Skeletal muscle tissue (tissue), 4 donors: ENCODE data around the gene CXADR. TPM values are rescaled to one million over a fixed set of nuclear protein-coding genes. Genes with fewer than 3 reads are reported as not detected.
A peak's percentile ranks its signal among the peaks of the same experiment; 100 is the strongest.
"Not testable (repeated sequence)": the region's sequence is repeated elsewhere in the genome, so short reads cannot be mapped to it uniquely, and the experiment has no call there.

Source experiments
- H3K27ac ChIP-seq: one replicate; pipeline ENCODE4 v1.7.0; 2013; ENCODE audit warnings: mild to moderate bottlenecking, low read depth, low read length, inconsistent platforms
- H3K27me3 ChIP-seq, 3 donors: one replicate each; pipeline ENCODE4 v1.7.0; 2013; ENCODE audit warnings: low read length in 3 of 3; ENCODE audit not compliant: control insufficient read depth in 3 of 3, insufficient read depth in 3 of 3
- H3K36me3 ChIP-seq, 3 donors: one replicate each; pipeline ENCODE4 v1.7.0; 2013; ENCODE audit warnings: low read length in 3 of 3; ENCODE audit not compliant: control insufficient read depth in 3 of 3, insufficient read depth in 3 of 3
- H3K4me1 ChIP-seq, 3 donors: one replicate each; pipeline ENCODE4 v1.7.0; 2013; ENCODE audit warnings: low read length in 3 of 3, mild to moderate bottlenecking in 3 of 3; ENCODE audit not compliant: control insufficient read depth in 3 of 3, insufficient read depth in 3 of 3
- H3K4me3 ChIP-seq, 3 donors: one replicate each; pipeline ENCODE4 v1.7.0; 2013; ENCODE audit warnings: low read length in 3 of 3
- H3K9ac ChIP-seq, 3 donors: one replicate each; pipeline ENCODE4 v1.7.0; 2013; ENCODE audit warnings: low read length in 3 of 3, mild to moderate bottlenecking in 3 of 3, moderate library complexity in 2 of 3, low read depth in 1 of 3
- H3K9me3 ChIP-seq, 3 donors: one replicate each; pipeline ENCODE4 v1.7.0; 2013; ENCODE audit warnings: low read length in 3 of 3; ENCODE audit not compliant: control insufficient read depth in 3 of 3
- total RNA-seq: library from RNA; depleted of rRNA; stranded (reverse); fragments of >200 nt; gene quantifications from one replicate; pipeline ENCODE4 v1.2.3, GENCODE V29; 2014
- donor health status: Osteomylitis.

CXADR gene
- 0.52 TPM for total RNA-seq

GRCh38 chr21:17512253-17513213 is at the start of gene CXADR:
CXADR (plus strand) TSS chr21:17513043; CDS start chr21:17513130, 87 bp downstream.
- Histone ChIP-seq H3K36me3 (no peaks in the 10 kb centered on the region), H3K9me3 (no peaks in the 10 kb centered on the region), H3K27ac (no peak within 1 kb of the TSS), H3K4me1 (peaks cover 8 to 12% (median 8%) of the 10 kb centered on the region in 3 donors), H3K9ac (peak within 1 kb of the TSS in 1 of 3 donors; percentile 45), H3K27me3 (peaks cover 10 to 31% (median 15%) of the 10 kb centered on the region in 3 donors), H3K4me3 (peak within 1 kb of the TSS; percentile 60 to 67 (median 60))

GRCh38 chr21:17466166-17466565 is 46.7 kb upstream of the CXADR start:
- Histone ChIP-seq H3K9me3 (no peaks in the 10 kb centered on the region), H3K4me3 (no peak overlapping the region), H3K4me1 (peaks cover 0 to 4% (median 0%) of the 10 kb centered on the region in 3 donors), H3K36me3 (no peaks in the 10 kb centered on the region), H3K9ac (no peak overlapping the region), H3K27ac (no peak overlapping the region), H3K27me3 (no peaks in the 10 kb centered on the region)

GRCh38 chr21:17467392-17467791 is 45.5 kb upstream of the CXADR start:
- H3K4me1 ChIP-seq: peaks cover 0 to 2% (median 0%) of the 10 kb centered on the region in 3 donors
- H3K4me3 ChIP-seq: peak overlapping the region in 1 of 3 donors; percentile 31
- H3K36me3 ChIP-seq: no peaks in the 10 kb centered on the region
- H3K9ac ChIP-seq: peak overlapping the region in 1 of 3 donors; percentile 52
- H3K27ac ChIP-seq: no peak overlapping the region
- no peaks in the 10 kb centered on the region for H3K27me3 ChIP-seq
- no peaks in the 10 kb centered on the region for H3K9me3 ChIP-seq

GRCh38 chr21:17467829-17468228 is 45.0 kb upstream of the CXADR start:
- Histone ChIP-seq H3K4me1 (peaks cover 0 to 2% (median 0%) of the 10 kb centered on the region in 3 donors), H3K9ac (peak overlapping the region in 1 of 3 donors; percentile 52), H3K27me3 (no peaks in the 10 kb centered on the region), H3K9me3 (no peaks in the 10 kb centered on the region), H3K36me3 (no peaks in the 10 kb centered on the region), H3K4me3 (peak overlapping the region in 1 of 3 donors; percentile 31), H3K27ac (no peak overlapping the region)

- Histone ChIP-seq H3K36me3 (no peaks in the 10 kb centered on the region), H3K9ac (no peak overlapping the region), H3K4me1 (peaks cover 0 to 2% (median 0%) of the 10 kb centered on the region in 3 donors), H3K27me3 (no peaks in the 10 kb centered on the region), H3K9me3 (no peaks in the 10 kb centered on the region), H3K4me3 (no peak overlapping the region), H3K27ac (no peak overlapping the region)
Observed at GRCh38 chr21:17468698-17469097, 44.1 kb upstream of the CXADR start.

- Histone ChIP-seq H3K9ac (no peak overlapping the region), H3K27ac (no peak overlapping the region), H3K9me3 (no peaks in the 10 kb centered on the region), H3K4me3 (no peak overlapping the region), H3K27me3 (no peaks in the 10 kb centered on the region), H3K4me1 (peaks cover 0 to 2% (median 0%) of the 10 kb centered on the region in 3 donors), H3K36me3 (no peaks in the 10 kb centered on the region)
Observed at GRCh38 chr21:17469727-17470126, 43.1 kb upstream of the CXADR start.

- no peaks in the 10 kb centered on the region for H3K9me3 ChIP-seq
- H3K4me1 ChIP-seq: peaks cover 0 to 2% (median 0%) of the 10 kb centered on the region in 3 donors
- H3K27me3 ChIP-seq: no peaks in the 10 kb centered on the region
- H3K9ac ChIP-seq: no peak overlapping the region
- no peak overlapping the region for H3K27ac ChIP-seq
- H3K36me3 ChIP-seq: no peaks in the 10 kb centered on the region
- no peak overlapping the region for H3K4me3 ChIP-seq
Observed at GRCh38 chr21:17472182-17472581, 40.7 kb upstream of the CXADR start.

- Histone ChIP-seq H3K27ac (no peak overlapping the region), H3K27me3 (no peaks in the 10 kb centered on the region), H3K9ac (no peak overlapping the region), H3K4me1 (peaks cover 0 to 2% (median 0%) of the 10 kb centered on the region in 3 donors), H3K4me3 (no peak overlapping the region), H3K9me3 (no peaks in the 10 kb centered on the region), H3K36me3 (no peaks in the 10 kb centered on the region)
Observed at GRCh38 chr21:17472592-17473271, 40.1 kb upstream of the CXADR start.

GRCh38 chr21:17476006-17476405 is 36.8 kb upstream of the CXADR start:
- H3K36me3 ChIP-seq: no peaks in the 10 kb centered on the region
- H3K9ac ChIP-seq: no peak overlapping the region
- no peaks in the 10 kb centered on the region for H3K4me1 ChIP-seq
- H3K27ac ChIP-seq: no peak overlapping the region
- no peaks in the 10 kb centered on the region for H3K9me3 ChIP-seq
- H3K27me3 ChIP-seq: no peaks in the 10 kb centered on the region
- no peak overlapping the region for H3K4me3 ChIP-seq

- H3K27me3 ChIP-seq, H3K27ac ChIP-seq, H3K4me3 ChIP-seq, H3K4me1 ChIP-seq, H3K36me3 ChIP-seq, H3K9ac ChIP-seq, H3K9me3 ChIP-seq: not testable (repeated sequence)
Observed at GRCh38 chr21:17478156-17478555, 34.7 kb upstream of the CXADR start.
